NCI-H2171 treated with DMSO at 0.1 percent for 48 hours (cell line): ENCODE measurements around the gene RAP1GAP2.

ENCODE experiments used
- DNase-seq: peaks from one replicate; lab custom pipeline; 2025; lab: John Stamatoyannopoulos, UW

Gene RAP1GAP2

DNA sequence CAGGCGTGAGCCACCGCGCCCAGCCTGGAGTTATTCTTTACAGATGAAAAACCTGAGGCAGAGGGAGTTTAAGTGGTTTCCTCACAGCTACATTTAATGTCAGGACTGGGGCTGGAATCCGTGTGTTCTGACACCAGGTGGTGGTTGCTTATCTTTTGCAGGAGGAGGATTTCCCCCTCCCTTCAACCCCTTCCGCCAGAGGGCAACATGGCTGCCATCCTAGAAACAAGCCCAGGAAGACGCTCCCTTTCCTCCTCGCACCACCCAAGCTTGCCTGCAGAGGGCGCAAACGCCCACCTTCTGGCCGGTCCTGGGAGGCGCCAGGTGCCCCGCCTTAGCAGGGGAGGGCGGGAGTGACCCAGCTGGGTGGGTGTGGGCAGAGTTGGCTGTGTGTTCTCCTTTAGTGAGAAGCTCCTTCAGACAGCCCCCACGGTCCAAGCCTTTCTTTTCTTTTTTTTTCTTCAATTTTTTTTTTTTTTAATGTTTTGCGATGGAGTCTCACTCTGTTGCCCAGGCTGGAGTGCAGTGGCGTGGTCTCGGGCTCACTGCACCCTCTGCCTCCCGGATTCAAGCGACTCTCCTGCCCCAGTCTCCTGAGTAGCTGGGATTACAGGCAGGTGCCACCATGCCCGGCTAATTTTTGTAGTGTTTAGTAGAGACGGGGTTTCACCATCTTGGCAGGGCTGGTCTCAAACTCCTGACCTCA lies 9.9 kb upstream of the RAP1GAP2 start:
- DNase-seq, result peak; percentile 94

GRCh38 chr17:2789700-2790099 lies 6.5 kb upstream of the RAP1GAP2 start:
- DNase-seq, result no peak

DNA sequence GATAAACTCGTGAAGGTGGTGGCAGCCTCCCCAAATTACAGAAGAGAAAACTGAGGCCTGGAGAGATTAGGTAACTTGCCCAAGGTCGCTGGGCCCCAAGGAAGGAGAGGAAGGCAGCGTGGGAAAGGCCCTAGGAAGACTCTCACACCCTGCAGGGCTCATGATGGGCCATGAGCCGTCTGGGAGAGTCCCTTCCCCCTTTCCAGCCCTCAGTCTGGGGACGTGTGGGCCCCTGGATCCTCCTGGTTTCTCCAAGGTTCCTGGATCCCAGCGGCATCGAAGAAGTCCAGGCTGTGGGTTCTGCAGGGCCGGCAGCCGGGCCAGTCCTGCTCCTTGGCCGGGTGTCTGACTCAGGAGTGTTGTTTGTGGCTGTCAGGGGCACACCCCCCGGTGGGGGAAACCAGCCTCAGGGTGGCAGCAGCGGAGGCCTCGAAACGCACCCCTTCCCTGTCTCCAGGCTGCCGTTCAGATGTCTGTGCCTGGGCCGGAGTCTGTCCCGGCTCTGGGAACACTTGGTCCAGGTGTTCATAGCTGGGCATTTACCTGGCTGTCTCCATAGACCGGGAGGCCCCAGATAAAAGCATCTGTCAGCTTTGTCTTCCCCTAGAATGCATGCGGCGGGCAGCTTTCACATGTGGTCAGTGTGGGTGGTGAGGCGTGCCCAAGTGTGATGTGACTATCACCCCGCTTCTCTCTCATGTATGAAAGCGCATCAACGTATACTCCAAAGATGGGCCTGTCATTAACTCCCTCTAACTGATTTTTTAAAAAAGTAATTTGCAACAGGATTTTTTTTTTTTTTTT lies 3.7 kb upstream of the RAP1GAP2 start:
- no peak for DNase-seq

DNA sequence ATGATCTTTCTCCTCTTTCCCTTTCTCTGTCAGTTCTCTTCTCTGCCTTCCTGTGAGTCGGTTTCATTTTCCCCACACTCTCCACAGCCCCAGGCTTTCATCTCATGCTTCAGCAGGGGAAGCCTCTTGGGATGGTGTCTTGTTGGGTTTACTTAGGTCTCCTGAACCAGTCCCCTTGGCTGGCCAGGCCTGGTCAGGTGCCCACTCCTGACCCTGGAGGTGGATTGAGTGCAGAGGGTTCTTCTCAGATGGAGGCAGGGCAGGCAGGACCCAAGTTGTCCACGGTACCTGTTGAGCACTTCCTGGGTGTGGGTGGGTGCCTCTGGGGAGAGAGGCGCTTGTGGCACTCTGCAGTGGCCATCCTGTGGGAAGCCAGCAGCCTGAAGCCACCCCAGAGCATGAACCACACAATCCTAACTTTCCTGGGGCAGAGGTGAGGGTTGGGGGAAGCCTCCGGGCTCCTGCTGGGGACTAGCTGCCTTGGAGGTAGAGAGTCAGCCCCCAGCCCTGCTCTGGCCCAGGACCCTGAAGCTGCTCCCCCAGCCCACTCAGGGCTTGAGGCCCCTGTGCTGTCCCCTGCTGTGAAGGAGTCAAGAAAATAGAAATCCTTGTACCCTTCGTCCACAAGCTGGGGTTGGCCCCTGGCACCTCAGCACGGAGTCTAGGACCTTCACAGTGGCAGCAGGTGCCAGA lies 2.0 kb upstream of the RAP1GAP2 start:
- no peak for DNase-seq

- no peak for DNase-seq
Observed at GRCh38 chr17:2795441-2796163, 636 bp upstream of the RAP1GAP2 start.

GRCh38 chr17:2797226-2797625 lies 988 bp downstream of the RAP1GAP2 start:
- DNase-seq, result no peak

DNA sequence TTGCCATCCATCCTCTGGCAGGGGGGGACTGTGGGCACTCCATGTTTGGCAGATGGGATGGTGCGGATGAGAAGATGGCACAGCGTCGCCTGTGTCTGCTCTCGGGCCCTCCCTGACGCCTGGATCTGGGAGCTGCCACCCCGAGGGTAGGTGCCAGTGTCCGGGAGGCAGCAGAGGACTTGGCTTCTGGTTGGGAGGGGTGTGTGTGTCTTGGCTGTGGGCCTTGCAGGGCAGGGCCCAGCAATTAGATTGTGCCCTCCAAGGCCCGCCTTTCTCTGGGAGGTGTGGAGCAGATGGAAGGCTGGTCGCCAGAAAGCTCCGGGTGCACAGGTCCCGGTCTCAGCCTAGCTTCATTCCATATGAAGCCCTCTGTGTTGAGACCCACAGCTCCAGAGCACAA lies 1.4 kb downstream of the RAP1GAP2 start:
- DNase-seq, result peak; percentile 24

DNA sequence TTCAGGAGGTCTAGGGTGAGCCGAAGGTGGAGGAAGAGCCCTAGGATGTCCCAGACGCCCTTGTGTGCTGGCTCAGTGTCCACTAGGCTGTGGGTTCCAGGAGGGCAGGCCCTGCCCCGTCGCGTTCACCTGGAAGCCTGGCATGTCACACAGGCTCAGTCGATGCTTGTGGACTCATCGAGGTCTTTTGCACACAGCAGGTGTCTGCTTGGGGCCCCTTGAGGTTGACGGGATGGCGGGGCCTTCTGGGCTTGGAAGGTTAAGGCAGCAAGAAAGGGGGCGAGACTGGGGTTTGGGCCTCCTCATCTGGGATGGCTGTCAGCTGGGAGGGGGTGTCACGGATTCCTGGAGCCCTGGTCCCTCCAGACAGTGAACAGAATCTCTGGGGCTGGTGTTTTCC lies 1.9 kb downstream of the RAP1GAP2 start:
- no peak for DNase-seq

- DNase-seq, result no peak
Observed at GRCh38 chr17:2798678-2799077, 2.4 kb downstream of the RAP1GAP2 start.

DNA sequence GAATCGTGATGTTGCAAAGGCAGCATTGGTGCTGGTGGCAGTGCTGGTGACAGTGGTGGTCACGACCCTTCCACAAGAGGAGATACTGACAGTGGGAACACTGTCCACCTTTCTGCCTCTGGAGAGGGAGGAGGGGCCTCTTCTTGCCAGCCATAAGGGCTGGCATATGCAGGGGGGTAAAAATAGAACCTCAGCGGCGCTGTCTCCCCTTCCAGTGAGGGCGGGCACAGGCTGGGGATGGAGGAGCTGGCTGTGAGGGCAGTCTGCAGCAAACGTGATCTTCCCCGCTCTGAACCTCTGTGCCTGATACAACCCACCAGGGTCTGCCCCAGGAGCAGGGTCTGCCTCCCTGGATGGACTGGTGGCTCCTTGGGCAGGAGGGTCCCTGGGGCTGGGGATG lies 3.4 kb downstream of the RAP1GAP2 start:
- no peak for DNase-seq

DNA sequence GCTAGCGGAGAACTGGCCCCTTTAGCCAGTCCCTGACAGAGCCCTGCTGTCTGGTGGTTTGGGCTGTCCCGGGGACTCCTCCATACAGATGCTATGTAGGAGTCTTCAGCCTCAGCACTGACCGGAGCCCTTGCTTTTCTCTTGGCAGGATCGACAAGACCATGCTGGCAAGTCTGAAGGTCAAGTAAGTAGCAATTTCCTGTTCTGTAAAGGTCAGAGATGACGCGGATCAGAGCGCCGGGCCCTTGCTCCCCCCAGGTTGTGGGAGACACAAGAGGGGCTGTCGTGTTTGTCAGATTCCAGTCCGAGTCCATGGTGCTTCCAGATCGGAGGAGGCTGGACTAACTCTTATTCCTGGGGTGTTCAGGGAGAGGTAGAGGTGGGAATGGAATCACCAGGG lies 4.1 kb downstream of the RAP1GAP2 start:
- DNase-seq, result no peak

DNA sequence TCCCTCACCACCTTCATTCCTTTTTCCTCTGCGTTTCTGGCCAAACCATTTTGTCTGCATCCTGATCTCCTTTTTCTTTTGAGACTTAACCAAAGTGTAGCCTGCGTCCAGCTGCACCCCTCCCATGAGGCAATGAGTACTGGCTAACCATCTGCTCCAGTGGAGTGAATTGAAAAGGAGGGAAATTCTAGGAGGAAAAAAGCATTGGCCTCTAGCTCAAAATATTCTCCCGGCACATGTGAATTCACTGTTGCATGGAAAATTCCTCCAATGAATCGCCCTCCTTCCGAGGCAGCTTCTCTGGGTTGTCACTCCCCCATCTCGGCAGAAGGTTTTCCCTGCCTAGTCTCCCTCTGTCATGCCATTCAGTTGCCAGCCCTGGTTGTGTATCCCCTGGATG lies 5.6 kb downstream of the RAP1GAP2 start:
- peak; percentile 80 for DNase-seq

GRCh38 chr17:2802574-2802973 lies 6.3 kb downstream of the RAP1GAP2 start:
- no peak for DNase-seq

DNA sequence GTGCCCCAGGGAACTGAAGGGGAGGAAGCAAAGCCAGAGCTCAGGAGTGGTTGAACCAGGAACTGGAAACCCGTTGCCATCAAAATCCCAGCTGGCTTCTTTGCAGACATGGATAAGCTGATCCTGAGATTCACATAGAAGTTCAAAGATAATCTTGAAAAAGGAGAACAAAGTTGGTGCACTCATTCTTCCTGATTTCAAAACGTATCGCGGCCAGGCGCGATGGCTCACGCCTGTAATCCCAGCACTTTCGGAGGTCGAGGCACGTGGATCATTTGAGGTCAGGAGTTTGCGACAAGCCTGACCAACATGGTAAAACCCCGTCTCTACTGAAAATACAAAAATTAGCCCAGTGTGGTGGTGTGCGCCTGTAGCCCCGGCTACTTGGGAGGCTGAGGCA lies 7.1 kb downstream of the RAP1GAP2 start:
- no peak for DNase-seq

DNA sequence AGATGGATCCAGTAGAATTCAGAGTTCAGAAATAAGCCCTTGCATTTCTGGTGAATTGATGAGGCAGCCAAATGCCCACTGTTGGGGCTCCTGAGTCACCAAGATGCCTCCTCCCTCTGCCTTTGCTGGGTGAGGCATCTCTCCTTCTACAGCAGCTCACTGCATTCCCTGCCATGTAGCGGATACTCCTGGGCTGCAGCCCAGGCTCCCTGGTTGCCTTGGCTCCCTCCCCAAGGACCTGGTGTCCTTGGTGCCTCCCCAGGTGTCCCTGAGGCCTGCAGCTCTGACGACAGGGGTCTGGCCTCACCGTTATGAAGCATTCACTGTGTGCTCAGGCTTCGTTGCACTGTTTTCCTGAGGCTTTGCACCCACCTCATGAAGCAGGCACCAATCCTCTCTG lies 7.7 kb downstream of the RAP1GAP2 start:
- no peak for DNase-seq

DNA sequence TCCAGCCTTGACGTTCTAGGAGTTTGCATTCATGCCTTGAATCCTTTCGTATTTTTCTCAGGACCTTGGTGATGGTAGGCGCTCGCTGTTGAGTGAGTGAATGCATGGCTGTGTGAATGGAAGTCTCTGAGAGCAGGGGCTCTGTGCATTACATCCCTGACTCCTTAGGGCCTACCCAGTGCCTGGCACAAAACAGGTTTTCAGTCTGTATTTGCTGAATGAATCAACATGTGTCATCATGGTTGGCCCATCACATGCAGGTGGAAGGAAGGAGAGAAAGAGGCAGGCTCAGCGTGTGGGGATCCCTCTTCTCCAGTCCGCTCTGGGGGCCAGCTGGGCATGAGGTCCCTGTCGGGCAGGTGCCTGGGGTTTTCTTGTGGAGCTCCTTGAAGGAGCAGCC lies 8.7 kb downstream of the RAP1GAP2 start:
- no peak for DNase-seq

DNA sequence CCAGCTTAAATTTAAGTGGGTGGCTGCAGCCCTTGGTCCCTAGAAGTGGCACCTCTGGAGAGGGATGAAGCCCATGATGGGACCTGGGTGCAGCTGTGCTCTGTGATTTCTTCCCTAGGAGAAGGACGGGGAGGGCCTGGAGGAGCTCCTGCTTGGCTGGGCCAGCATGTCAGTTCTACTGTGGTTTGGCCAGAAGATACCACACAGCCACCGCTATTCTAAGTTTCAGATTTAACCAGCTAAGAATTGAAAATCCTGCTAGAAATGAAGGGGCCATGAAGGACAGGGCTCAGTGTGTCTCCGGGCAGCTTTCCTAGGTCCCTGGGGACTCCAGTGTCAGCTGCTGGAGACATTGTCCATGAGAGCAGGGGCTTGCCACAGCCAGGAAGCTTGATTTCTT lies 9.7 kb downstream of the RAP1GAP2 start:
- no peak for DNase-seq

- no peak for DNase-seq
Observed at GRCh38 chr17:2808367-2809335, 12.4 kb downstream of the RAP1GAP2 start.

DNA sequence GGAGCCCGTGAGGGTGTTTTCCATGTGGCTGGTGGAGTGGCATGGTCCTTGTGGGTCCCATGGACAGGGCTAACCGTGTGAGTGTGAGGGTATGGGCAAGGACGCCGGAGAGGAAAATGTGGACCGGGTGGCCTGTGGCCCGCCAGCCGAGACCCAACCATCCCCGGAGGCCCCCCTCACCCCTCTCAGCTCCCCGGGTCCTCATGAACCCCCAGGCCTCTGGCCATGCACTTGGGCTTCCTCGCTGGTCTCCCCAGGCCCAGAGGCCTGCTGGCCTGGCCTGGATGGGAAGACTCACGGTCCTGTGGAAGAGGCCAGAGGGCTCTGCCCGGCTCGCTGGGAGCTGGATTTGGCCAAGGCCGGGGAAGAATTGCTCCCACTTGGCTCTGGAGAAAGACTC lies 13.1 kb downstream of the RAP1GAP2 start:
- DNase-seq, result no peak

DNA sequence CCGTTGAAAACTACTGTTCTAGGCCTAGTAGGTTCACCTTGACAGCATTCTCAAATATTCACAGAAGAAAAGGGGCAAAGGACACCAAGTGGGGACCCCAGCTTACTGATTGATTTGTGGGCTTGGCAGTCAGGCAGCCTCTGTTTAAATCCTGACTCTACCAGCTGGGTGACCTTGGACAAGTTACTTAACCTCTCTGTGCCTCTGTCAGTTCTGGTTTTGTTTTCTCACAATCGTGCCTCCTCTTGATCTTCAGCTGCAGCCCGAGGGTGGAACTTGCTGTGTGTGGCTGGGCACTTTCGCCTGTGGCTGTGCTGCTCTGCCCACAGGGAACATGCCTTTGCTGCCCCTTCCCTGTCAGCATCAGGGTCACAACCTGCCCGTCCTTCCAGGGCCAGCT lies 17.8 kb downstream of the RAP1GAP2 start:
- DNase-seq, result no peak
